GM21717 (cell line): ENCODE data around the gene JAML.

ENCODE experiments used
- ATAC-seq: cut with Tn5 transposase; IDR thresholded peaks from one replicate; pipeline ENCODE4 v1.9.1; 2021; ENCODE audit warnings: mild to moderate bottlenecking, moderate library complexity; ENCODE audit not compliant: unreplicated experiment

Gene JAML

GRCh38 chr11:118217575-118217974 is 7.2 kb downstream of the JAML start:
- ATAC-seq, result no peak

- peak; percentile 63 for ATAC-seq
Measured at GRCh38 chr11:118216621-118217481, 8.0 kb downstream of the JAML start.

- no peak for ATAC-seq
Measured at GRCh38 chr11:118215765-118216164, 9.0 kb downstream of the JAML start.

DNA sequence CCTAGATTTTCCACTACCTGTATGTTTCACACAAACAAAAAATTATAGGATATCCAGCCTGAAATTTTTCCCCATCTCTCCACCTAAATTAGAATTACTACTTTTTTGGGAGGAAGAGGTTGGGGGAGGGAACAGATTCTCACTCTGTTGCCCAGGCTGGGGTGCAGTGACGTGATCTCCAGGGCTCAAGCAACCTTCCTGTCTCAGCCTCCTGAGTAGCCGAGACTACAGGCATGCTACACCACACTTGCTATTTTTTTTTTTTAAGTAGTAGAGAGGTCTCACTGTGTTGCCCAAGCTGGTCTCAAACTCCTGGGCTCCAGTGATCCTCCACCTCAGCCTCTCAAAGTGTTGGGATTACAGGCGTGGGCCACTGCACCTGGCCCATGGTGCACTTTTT is 9.5 kb downstream of the JAML start:
- no peak for ATAC-seq

- ATAC-seq, result no peak
Measured at GRCh38 chr11:118214210-118214914, 10.4 kb downstream of the JAML start.

DNA sequence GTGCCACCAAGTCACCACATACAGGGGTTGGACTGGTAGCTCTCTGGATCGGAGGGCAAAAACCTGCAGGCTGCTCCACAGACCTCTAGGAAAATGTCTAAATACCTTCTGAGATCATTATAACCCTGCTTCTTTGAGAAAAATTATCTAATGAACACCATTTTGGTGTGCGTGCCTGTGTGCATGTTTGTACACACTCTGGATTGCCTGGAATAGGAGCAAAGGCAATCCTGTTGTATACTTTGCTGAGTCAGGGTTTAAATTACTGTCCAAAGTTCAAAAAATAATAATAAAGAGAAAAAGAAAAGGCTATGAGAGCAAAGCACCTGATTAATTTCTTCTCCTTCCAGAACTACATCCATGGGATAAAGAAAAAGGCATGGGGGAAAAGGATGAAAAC is 11.0 kb downstream of the JAML start:
- no peak for ATAC-seq

GRCh38 chr11:118213201-118213600 is 11.6 kb downstream of the JAML start:
- no peak for ATAC-seq

DNA sequence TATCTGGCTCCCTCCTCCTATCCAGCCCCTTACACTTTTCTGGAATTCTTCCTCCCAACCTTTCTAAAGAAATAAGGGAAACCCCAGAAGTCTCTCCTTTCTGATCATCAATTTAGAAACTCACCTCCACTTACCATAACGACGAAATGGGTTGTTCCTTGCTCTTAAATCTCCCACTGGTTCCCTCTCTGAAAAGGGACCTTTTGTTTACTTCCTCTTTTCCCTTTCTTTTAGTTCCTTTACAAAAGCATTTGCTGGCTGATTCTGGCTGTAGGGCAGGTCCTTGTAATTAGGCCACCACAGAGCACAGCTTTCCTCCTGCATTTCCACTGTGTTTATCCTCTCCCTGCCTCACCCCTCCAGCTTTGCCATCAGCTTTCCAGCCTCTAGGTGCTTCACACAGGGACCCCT is 12.0 kb downstream of the JAML start:
- no peak for ATAC-seq

- ATAC-seq, result no peak
Measured at GRCh38 chr11:118212131-118212725, 12.6 kb downstream of the JAML start.

DNA sequence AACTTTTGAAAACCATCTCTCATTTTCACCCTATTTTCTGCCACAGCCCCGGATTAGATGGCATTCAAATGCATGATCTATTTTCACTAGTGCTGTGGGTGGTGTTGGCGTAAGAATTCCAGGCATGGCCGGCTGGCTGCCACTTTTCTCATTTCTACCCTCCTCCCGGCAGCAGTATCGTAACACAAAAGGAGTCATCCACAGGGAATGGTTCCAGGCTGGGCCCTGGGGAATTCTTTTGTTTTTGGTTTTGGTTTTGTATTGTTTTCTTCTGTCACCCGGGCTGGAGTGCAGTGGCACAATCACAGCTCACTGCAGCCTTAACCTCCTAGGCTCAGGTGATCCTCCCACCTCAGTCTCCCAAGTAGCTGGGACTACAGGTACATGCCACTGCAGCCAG is 13.8 kb downstream of the JAML start:
- no peak for ATAC-seq

DNA sequence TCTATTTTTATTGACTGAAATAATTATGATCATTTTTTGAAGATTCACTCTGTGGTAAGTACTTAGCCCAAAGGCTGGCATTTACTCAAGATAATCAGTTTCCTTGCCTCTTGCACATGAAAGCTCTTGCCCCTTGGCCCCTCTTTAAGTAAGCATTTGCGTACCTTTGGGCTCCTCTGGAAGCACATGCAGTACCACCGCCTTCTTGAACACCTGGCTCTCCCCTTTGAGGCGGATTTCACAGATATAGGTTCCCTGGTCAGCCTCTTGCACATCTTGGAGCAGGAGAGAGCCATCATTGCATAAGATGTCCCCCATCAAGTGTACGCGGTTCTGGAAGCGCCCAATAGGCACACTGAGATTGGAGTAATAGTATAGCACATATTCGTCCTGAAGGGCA is 14.5 kb downstream of the JAML start:
- no peak for ATAC-seq

GRCh38 chr11:118209033-118209432 is 15.8 kb downstream of the JAML start:
- no peak for ATAC-seq

- ATAC-seq, result no peak
Measured at GRCh38 chr11:118207079-118207478, 17.7 kb downstream of the JAML start.

DNA sequence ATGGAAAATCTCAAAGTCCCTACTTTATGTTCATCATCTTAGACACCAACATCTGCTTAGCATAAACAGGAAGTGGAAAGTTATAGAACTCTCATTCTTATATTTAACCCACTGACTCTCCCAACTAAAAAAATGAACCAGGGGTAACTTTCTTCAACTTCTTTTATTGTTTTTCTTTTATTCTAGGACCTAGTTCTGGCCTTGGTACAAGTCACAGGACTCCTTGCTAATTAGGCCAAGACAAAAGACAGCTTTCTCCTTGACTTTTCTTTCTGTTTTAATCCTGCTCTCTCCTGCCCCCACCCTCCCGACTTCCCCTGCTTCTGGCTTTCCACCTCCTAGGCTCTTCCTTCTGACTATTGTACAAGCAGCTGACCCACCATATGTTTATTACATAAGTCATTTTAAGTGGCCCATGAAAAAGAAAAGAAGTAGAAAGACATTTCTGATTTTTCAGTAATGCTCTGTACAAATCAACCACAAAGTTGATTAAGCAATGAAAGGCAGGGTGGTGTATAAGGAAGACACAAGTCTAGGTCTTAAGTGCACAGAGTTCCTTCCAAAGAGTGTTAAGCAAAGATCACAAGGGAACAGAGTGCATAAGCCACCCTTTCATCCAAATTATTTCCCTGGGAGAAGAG is 18.3 kb downstream of the JAML start:
- ATAC-seq, result no peak

- ATAC-seq, result no peak
Measured at GRCh38 chr11:118205606-118206378, 19.0 kb downstream of the JAML start.

- no peak for ATAC-seq
Measured at GRCh38 chr11:118202599-118203422, 22.0 kb downstream of the JAML start.

- ATAC-seq, result no peak
Measured at GRCh38 chr11:118201966-118202365, 22.8 kb downstream of the JAML start.

DNA sequence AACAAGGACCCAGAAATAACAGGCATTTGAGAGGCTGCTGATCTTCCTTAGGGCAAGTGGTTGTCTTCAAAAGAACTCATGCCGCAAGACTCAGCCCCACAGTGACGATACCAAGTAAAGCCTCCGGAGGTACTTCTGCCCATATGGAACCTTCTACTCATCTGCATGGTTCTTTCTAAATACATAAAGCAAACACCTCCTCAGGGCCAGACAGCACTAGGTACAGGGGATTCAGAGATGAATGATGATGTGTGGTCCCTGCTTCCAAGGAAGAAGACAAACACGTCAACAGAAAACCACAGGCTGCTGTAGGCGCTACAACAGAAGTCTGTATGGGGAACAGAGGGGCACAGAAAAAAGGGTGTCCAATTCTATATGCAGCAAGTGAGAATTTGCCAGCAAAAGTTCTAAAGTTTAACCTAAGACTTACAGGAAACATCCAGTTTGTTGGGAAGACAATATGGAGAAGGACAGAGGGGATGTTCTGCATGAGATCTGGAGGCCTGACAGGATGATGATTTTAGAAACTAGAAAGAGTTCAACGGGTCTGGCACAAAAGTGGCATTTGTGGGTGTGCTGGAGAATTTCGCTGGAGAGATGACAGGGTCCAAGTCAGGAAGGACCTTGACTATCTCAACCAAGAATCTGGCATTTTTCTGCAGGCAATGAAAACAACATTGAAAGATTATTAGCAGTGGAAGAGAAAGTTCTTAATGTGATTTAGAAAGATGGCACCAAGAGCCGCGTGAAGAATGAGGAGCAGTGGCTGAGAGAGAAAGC is 23.7 kb downstream of the JAML start:
- no peak for ATAC-seq

GRCh38 chr11:118200497-118200896 is 24.3 kb downstream of the JAML start:
- ATAC-seq, result no peak
